ENCODE results near the gene TAF12.

GRCh38 chr1:28684937-28685336, 42.1 kb upstream of the TAF12 start:
- no peak for TF ChIP-seq CTCF (conservative IDR thresholded peaks at IDR 0.05)
- TF ChIP-seq EZH2 (IDR thresholded peaks at IDR 0.05; ENCODE audit: low read depth), result no peak

Data from PC-9 (cell line).